IMR-90 (cell line): Measurements from ENCODE around the gene ANKDD1A. TPM values are rescaled to one million over a fixed set of nuclear protein-coding genes. Genes with fewer than 3 reads are reported as not detected.

ENCODE experiments used
- ATAC-seq: fragments of 200-7000 bp; cut with Tn5 transposase; 2 replicates; pipeline ENCODE4 v1.9.1; 2020; ENCODE audit warnings: low read depth, mild to moderate bottlenecking, moderate library complexity
- BruUV-seq: library from RNA; stranded (reverse); fragments of 400-500 nt; replicated peaks from 2 replicates; lab custom pipeline; 2021; lab: Mats Ljungman, UMichigan
- CTCF ChIA-PET: fragments of 300-600 bp; formaldehyde crosslinking; extraction: SDS; loops from one replicate; lab custom pipeline; 2021; ENCODE audit warnings: antibody characterized with exemption; lab: Yijun Ruan, JAX
- POLR2A ChIA-PET: fragments of 300-600 bp; sonication (Branson Sonifier 250); formaldehyde crosslinking; loops from one replicate; lab custom pipeline; 2022; ENCODE audit warnings: antibody characterized with exemption; ENCODE audit not compliant: unreplicated experiment; lab: Charles Lee
- DNase-seq: peaks from one replicate; pipeline ENCODE4 v3.0.0; 2013
- H2AFZ ChIP-seq: replicated peaks from 2 replicates; pipeline ENCODE3; 2013; ENCODE audit warnings: low read length, mild to moderate bottlenecking; ENCODE audit not compliant: poor library complexity
- H2AK5ac ChIP-seq: 2 replicates; pipeline ENCODE4 v1.6.1; 2013; ENCODE audit warnings: low read depth, low read length, inconsistent platforms
- H2AK9ac ChIP-seq: replicated peaks from 2 replicates; pipeline ENCODE3; 2013; ENCODE audit warnings: mild to moderate bottlenecking, low read depth, low read length, moderate library complexity; ENCODE audit not compliant: poor library complexity
- H2BK120ac ChIP-seq: 2 replicates; pipeline ENCODE4 v1.6.1; 2013; ENCODE audit warnings: low read depth, low read length, inconsistent platforms
- H2BK15ac ChIP-seq: 3 replicates; pipeline ENCODE4 v1.6.1; 2013; ENCODE audit warnings: low read depth, low read length, inconsistent platforms
- H2BK20ac ChIP-seq: 2 replicates; pipeline ENCODE4 v1.6.1; 2013; ENCODE audit warnings: low read depth, mild to moderate bottlenecking, inconsistent platforms, low read length, moderate library complexity
- H2BK5ac ChIP-seq: 2 replicates; pipeline ENCODE4 v1.6.1; 2013; ENCODE audit warnings: mild to moderate bottlenecking, low read depth, low read length, inconsistent platforms; ENCODE audit not compliant: poor library complexity, severe bottlenecking
- H3K14ac ChIP-seq: replicated peaks from 2 replicates; pipeline ENCODE4 v1.6.1; 2013; ENCODE audit warnings: low read depth, low read length, inconsistent platforms
- H3K18ac ChIP-seq: 2 replicates; pipeline ENCODE4 v1.6.1; 2013; ENCODE audit warnings: low read depth, low read length, control low read depth
- H3K23ac ChIP-seq: 2 replicates; pipeline ENCODE4 v1.6.1; 2013; ENCODE audit warnings: low read depth, low read length, inconsistent platforms
- H3K27ac ChIP-seq: 2 replicates; pipeline ENCODE4 v1.5.1; 2013; ENCODE audit warnings: mild to moderate bottlenecking, control low read depth, low read length; ENCODE audit not compliant: insufficient read depth
- H3K27me3 ChIP-seq: 2 replicates; pipeline ENCODE4 v1.6.1; 2013; ENCODE audit warnings: low read length; ENCODE audit not compliant: control insufficient read depth, insufficient read depth
- H3K36me3 ChIP-seq: 2 replicates; pipeline ENCODE4 v1.6.1; 2013; ENCODE audit warnings: low read length, mixed read lengths; ENCODE audit not compliant: control insufficient read depth, insufficient read depth
- H3K4ac ChIP-seq: 2 replicates; pipeline ENCODE4 v1.6.1; 2013; ENCODE audit warnings: low read depth, low read length, inconsistent platforms
- H3K4me1 ChIP-seq: 2 replicates; pipeline ENCODE4 v1.6.1; 2013; ENCODE audit warnings: low read length, mixed read lengths; ENCODE audit not compliant: control insufficient read depth, insufficient read depth
- H3K4me2 ChIP-seq: 2 replicates; pipeline ENCODE4 v1.6.1; 2013; ENCODE audit warnings: low read depth, mild to moderate bottlenecking, control low read depth, low read length, moderate library complexity
- H3K4me3 ChIP-seq: 2 replicates; pipeline ENCODE4 v1.5.1; 2013; ENCODE audit warnings: low read depth, mild to moderate bottlenecking, control low read depth, low read length, moderate library complexity; ENCODE audit not compliant: insufficient read depth
- H3K56ac ChIP-seq: 2 replicates; pipeline ENCODE4 v1.6.1; 2013; ENCODE audit warnings: low read length, inconsistent platforms; ENCODE audit not compliant: insufficient read depth; ENCODE audit errors: extremely low read depth
- H3K79me1 ChIP-seq, 2 experiments: 2 replicates each; pipeline ENCODE4 v1.6.1; 2013; ENCODE audit warnings: low read length in 2 of 2, inconsistent platforms in 1 of 2, low read depth in 1 of 2
- H3K9ac ChIP-seq: 2 replicates; pipeline ENCODE4 v1.6.1; 2013; ENCODE audit warnings: low read depth, low read length, control low read depth
- H3K9me1 ChIP-seq: 2 replicates; pipeline ENCODE4 v1.6.1; 2013; ENCODE audit warnings: low read length, inconsistent platforms; ENCODE audit not compliant: insufficient read depth
- H3K9me3 ChIP-seq: 2 replicates; pipeline ENCODE4 v1.6.1; 2013; ENCODE audit warnings: low read length; ENCODE audit not compliant: control insufficient read depth, insufficient read depth
- H4K20me1 ChIP-seq: 2 replicates; pipeline ENCODE4 v1.6.1; 2013; ENCODE audit warnings: low read length, inconsistent platforms; ENCODE audit not compliant: insufficient read depth
- H4K5ac ChIP-seq: 2 replicates; pipeline ENCODE4 v1.6.1; 2013; ENCODE audit warnings: mild to moderate bottlenecking, low read depth, low read length, control low read depth
- H4K8ac ChIP-seq, 2 experiments: 2 replicates each; pipeline ENCODE4 v1.6.1; 2013; ENCODE audit warnings: low read depth in 2 of 2, low read length in 2 of 2, control low read depth in 1 of 2, inconsistent platforms in 1 of 2
- H4K91ac ChIP-seq: 2 replicates; pipeline ENCODE4 v1.6.1; 2013; ENCODE audit warnings: low read depth, low read length, inconsistent platforms; ENCODE audit not compliant: insufficient read depth
- CEBPB ChIP-seq: IDR thresholded peaks from 2 replicates; pipeline ENCODE4 v1.6.1; 2012; ENCODE audit warnings: low read depth, low read length, improper control_type of control experiment
- CHD1 ChIP-seq: IDR thresholded peaks from 2 replicates; pipeline ENCODE4 v1.6.1; 2012; ENCODE audit warnings: low read depth, low read length, improper control_type of control experiment
- ELK1 ChIP-seq: fragments of 150-350 bp; IDR thresholded peaks from 2 replicates; pipeline ENCODE4 v1.6.1; 2016; ENCODE audit warnings: low read depth, mild to moderate bottlenecking, low read length, moderate library complexity, borderline replicate concordance
- FOS ChIP-seq: fragments of 150-350 bp; IDR thresholded peaks from 2 replicates; pipeline ENCODE4 v1.6.1; 2016; ENCODE audit warnings: low read depth, low read length
- MAFK ChIP-seq: IDR thresholded peaks from 2 replicates; pipeline ENCODE4 v1.6.1; 2012; ENCODE audit warnings: low read depth, low read length, improper control_type of control experiment
- MAZ ChIP-seq: IDR thresholded peaks from 2 replicates; pipeline ENCODE4 v1.6.1; 2012; ENCODE audit warnings: low read depth, mild to moderate bottlenecking, low read length, improper control_type of control experiment, moderate library complexity, borderline replicate concordance
- MXI1 ChIP-seq: IDR thresholded peaks from 2 replicates; pipeline ENCODE4 v1.6.1; 2012; ENCODE audit warnings: low read depth, mild to moderate bottlenecking, low read length, moderate library complexity, borderline replicate concordance
- POLR2A ChIP-seq: IDR thresholded peaks from 2 replicates; pipeline ENCODE4 v1.6.1; 2012; ENCODE audit warnings: mild to moderate bottlenecking, low read depth, low read length
- RAD21 ChIP-seq: IDR thresholded peaks from 2 replicates; pipeline ENCODE4 v1.6.1; 2012; ENCODE audit warnings: low read length, improper control_type of control experiment
- RCOR1 ChIP-seq: IDR thresholded peaks from 2 replicates; pipeline ENCODE4 v1.6.1; 2012; ENCODE audit warnings: mild to moderate bottlenecking, low read length, improper control_type of control experiment; ENCODE audit not compliant: insufficient replicate concordance
- RFX5 ChIP-seq: IDR thresholded peaks from 2 replicates; pipeline ENCODE4 v1.8.0; 2012; ENCODE audit warnings: low read depth, mild to moderate bottlenecking, low read length, moderate library complexity
- SMC3 ChIP-seq: fragments of 150-350 bp; IDR thresholded peaks from 2 replicates; pipeline ENCODE4 v1.6.1; 2016; ENCODE audit warnings: low read depth, mild to moderate bottlenecking, antibody characterized with exemption, low read length, moderate library complexity
- WGBS, 2 experiments: methylation state at CpG; one replicate each; pipeline versions ENCODE4 v1.1.5 to v1.1.7; 2013; ENCODE audit warnings: missing lambda C conversion rate in 2 of 2; ENCODE audit not compliant: insufficient read length in 1 of 2; ENCODE audit errors: extremely low coverage in 2 of 2; 5-methylcytosine and 5-hydroxymethylcytosine counted together
- dilution Hi-C: fragments of 300-500 bp; cut with HindIII; formaldehyde crosslinking; loops from one replicate; pipeline ENCODE4 v1.14.3; 2018; ENCODE audit warnings: low sequenced_read_pairs; ENCODE audit not compliant: unreplicated experiment
- in situ Hi-C: fragments of 300-500 bp; cut with MboI; formaldehyde crosslinking; loops from 3 replicates; pipeline ENCODE4 v1.14.3; 2019; ENCODE audit warnings: low sequenced_read_pairs, inconsistent platforms, mixed read lengths
- intact Hi-C: fragments of 100-400 bp; cut with micrococcal nuclease; formaldehyde crosslinking; loops from 2 replicates; pipeline ENCODE4 v1.10.0; 2022
- polyA plus RNA-seq, 3 experiments: library from polyadenylated mRNA; depleted of rRNA; stranded (reverse); fragments of >200 nt; gene quantifications; 2 replicates each; pipeline ENCODE4 v1.2.3, GENCODE V29; 2012; ENCODE audit warnings: low replicate concordance in 1 of 3
- total RNA-seq: library from RNA; depleted of rRNA; stranded (reverse); fragments of >200 nt; gene quantifications from 2 replicates; pipeline ENCODE4 v1.2.3, GENCODE V29; 2012
- TF ChIP-seq, protein P1 (sequence below): fragments of 150-350 bp; IDR thresholded peaks from 2 replicates; pipeline ENCODE4 v1.6.1; 2017; ENCODE audit warnings: mild to moderate bottlenecking, antibody characterized with exemption, low read length, low read depth
- TF ChIP-seq, protein P2 (sequence below): conservative IDR thresholded peaks from 2 replicates; pipeline ENCODE4 v1.5.1; 2012; ENCODE audit warnings: mild to moderate bottlenecking, low read depth, low read length, improper control_type of control experiment

The ANKDD1A gene
- total and polyA plus RNA-seq, 2 of the 4 experiments (the other 2 are of a cell fraction): 3.6 to 4.9 TPM

DNA sequence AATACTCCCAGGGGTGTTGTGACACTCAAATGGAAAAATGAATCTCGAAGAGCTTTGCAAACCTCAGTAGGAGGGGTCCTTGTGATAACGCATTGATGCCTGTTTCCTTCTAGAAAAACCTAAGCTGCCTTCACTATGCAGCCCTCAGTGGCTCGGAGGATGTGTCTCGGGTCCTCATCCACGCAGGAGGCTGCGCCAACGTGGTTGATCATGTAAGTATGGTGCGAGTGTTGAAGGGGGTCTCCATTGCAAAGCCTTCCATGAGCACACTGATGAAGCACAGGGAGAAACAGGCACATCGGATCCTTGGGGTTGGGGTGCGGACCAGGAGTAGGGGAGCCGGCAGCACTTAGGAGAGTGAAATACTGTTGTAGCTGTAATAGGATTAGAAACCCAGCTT lies 22.3 kb downstream of the ANKDD1A start:
- H2BK20ac ChIP-seq: no peak overlapping the region
- H2BK15ac ChIP-seq: no peak overlapping the region
- TF ChIP-seq CEBPB (no peak), ELK1 (no peak), MAFK (no peak), RAD21 (no peak), CHD1 (no peak), RFX5 (no peak), MAZ (no peak), SMC3 (no peak), POLR2A (no peak), FOS (no peak), RCOR1 (no peak), MXI1 (no peak)
- TF ChIP-seq, protein P1, sequence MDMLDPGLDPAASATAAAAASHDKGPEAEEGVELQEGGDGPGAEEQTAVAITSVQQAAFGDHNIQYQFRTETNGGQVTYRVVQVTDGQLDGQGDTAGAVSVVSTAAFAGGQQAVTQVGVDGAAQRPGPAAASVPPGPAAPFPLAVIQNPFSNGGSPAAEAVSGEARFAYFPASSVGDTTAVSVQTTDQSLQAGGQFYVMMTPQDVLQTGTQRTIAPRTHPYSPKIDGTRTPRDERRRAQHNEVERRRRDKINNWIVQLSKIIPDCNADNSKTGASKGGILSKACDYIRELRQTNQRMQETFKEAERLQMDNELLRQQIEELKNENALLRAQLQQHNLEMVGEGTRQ: no peak
- TF ChIP-seq, protein P2, sequence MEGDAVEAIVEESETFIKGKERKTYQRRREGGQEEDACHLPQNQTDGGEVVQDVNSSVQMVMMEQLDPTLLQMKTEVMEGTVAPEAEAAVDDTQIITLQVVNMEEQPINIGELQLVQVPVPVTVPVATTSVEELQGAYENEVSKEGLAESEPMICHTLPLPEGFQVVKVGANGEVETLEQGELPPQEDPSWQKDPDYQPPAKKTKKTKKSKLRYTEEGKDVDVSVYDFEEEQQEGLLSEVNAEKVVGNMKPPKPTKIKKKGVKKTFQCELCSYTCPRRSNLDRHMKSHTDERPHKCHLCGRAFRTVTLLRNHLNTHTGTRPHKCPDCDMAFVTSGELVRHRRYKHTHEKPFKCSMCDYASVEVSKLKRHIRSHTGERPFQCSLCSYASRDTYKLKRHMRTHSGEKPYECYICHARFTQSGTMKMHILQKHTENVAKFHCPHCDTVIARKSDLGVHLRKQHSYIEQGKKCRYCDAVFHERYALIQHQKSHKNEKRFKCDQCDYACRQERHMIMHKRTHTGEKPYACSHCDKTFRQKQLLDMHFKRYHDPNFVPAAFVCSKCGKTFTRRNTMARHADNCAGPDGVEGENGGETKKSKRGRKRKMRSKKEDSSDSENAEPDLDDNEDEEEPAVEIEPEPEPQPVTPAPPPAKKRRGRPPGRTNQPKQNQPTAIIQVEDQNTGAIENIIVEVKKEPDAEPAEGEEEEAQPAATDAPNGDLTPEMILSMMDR: no peak
- no peak overlapping the region for H2AFZ ChIP-seq
- CTCF ChIA-PET: interaction anchor here (0.6 kb wide), 1 partner anchor 37 kb away, joined by 4 read pairs; no protein-coding TSS in a partner anchor
- peaks cover 10% of the 10 kb centered on the region for H3K4me1 ChIP-seq
- H3K9me1 ChIP-seq: peaks cover 14% of the 10 kb centered on the region
- H3K4me3 ChIP-seq: no peak overlapping the region
- WGBS, 2 experiments: 100% methylated on average over 3 of the region's 11 CpGs; no CpG with 5 or more reads in 1 of the 2 experiments
- peaks cover 0 to 3% of the 10 kb centered on the region in 2 experiments; a peak in 1 of 4 replicates for H3K79me1 ChIP-seq
- in situ Hi-C loops (no loop called here), dilution Hi-C loops (no loop called here), intact Hi-C loops (no loop called here)
- H2BK5ac ChIP-seq: no peak overlapping the region
- DNase-seq (no peak), ATAC-seq (no peak)
- H4K8ac ChIP-seq: no peak overlapping the region
- no peak overlapping the region for H2AK9ac ChIP-seq
- no TSS peak for BruUV-seq
- H3K56ac ChIP-seq: no peak overlapping the region
- H3K4me2 ChIP-seq: no peak overlapping the region
- no peak overlapping the region for H3K18ac ChIP-seq
- no peaks in the 10 kb centered on the region for H3K9me3 ChIP-seq
- H3K27ac ChIP-seq: no peak overlapping the region
- H4K5ac ChIP-seq: no peak overlapping the region
- no peaks in the 10 kb centered on the region for H4K20me1 ChIP-seq
- no peak overlapping the region for H3K4ac ChIP-seq
- H4K91ac ChIP-seq: no peak overlapping the region
- POLR2A ChIA-PET: no interaction called here
- H3K36me3 ChIP-seq: peaks cover 2% of the 10 kb centered on the region; the same call in 1 of the 2 replicates
- no peak overlapping the region for H2BK120ac ChIP-seq
- no peak overlapping the region for H3K23ac ChIP-seq
- H3K9ac ChIP-seq: no peak overlapping the region
- no peaks in the 10 kb centered on the region for H3K27me3 ChIP-seq
- H3K14ac ChIP-seq: no peak overlapping the region
- H2AK5ac ChIP-seq: no peak overlapping the region
